ENCODE measurements around the gene ACACB. TPM values are rescaled to one million over a fixed set of nuclear protein-coding genes. Genes with fewer than 3 reads are reported as not detected.

ACACB gene
- total RNA-seq, result 0.55 and 1.0 TPM in 2 replicates

DNA sequence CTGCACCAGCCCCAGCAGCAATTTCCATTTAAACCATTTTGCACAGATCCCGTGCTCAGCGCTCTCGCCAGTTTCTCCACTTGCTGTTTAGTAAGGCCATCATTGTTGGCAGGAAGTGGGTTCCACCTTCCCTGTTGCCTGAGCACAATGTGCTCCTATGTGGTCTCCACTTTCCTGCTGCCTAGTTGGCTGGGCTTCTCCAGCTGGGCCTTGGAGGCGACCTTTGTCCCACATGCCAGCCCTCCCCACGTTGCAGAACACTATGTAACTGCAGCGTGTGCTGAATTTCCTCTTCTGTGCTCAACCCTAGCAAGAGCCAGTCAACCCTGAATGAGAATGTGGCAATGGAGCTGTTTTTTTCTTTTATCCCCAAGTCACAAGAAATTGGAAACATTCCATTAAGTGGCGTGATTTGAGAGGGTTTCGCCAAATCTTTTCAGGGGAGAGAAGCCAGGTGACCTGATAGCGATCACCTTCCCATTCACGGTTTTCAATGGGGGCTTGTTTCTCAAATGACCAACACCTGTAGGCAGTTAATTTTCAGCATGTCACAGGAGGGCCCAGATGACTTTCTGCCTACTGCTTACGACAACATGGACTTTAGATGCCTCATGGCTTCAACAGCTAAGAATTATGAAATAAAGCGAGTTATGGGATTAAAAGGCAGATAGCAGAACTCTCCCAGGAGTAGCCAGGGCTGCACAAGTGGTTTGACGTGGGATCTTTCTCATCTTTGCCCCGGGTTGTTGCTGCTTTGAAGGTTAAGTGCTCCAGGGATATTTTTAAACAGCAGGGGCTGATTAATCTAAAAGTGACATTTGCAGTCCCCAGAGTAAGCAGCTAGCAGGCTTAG, at the start of gene ACACB:
Gene ACACB, plus strand, starts transcription at position 830 of the 853 bp plus-strand sequence. CDS start 22,819 bp downstream, outside the sequence.

DNA sequence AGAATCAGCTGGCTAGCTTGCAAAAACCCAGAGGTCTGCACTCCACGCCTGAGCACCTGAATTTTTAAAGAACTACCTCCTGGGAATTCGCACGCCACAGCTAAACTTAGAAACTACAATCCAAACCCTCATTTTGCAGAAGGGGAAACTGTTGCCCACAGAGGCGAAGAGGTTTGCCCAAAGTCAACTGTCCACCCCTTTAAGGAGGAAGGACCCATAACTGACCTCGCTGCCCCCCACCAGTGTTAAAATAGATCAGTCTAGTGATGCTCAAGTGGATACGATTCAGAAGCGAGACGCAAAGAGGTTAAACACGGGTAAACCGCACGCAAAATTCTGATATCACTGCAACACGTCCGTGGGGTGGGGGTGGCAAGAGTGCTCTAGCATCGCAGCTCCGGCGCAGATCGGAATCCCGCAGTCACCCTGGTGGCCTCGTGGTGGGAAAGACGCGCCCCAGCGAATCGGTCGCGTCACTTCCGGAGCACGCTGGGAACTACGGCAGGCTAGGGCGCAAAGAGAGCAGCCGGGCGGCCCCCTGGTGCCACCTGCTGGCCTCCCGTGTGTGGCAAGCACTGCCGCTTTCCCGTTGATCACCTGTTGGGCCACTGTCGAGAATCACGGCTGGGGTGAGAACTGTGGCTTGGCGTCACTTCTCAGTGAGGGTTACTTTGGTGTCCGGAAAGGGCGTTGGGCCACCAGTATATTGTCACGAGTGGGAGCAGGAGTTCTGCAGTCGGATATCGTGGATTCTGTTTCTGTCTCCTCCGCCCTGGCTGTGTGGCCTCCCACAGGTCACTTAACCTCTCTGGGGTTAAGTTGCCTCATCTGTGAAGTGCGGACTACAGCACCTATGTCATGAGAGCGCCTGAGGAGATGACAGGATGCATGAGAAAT, 23.1 kb upstream of the ACACB start, which contains the start of gene ALKBH2:
Gene ALKBH2, minus strand, starts transcription at position 451 of the 897 bp plus-strand sequence. CDS start 686 bp downstream, outside the sequence.

GRCh38 chr12:109097435-109098182, 18.8 kb upstream of the ACACB start, which contains the start of gene UNG:
Gene UNG (plus strand): TSS chr12:109097597. CDS start chr12:109097680, 83 bp downstream.

GRCh38 chr12:109308534-109309380, 192.4 kb downstream of the ACACB start, which contains the start of gene FOXN4:
Gene FOXN4 (minus strand): TSS chr12:109309284. CDS start chr12:109308321, 963 bp downstream.

Other genes with a start within 250 kb of the ACACB start
- not detected in 2 replicates for gene DAO, start 236.5 kb upstream of the ACACB start, total RNA-seq
- gene SVOP, start 95.5 kb upstream of the ACACB start, total RNA-seq, result not detected in 2 replicates
- gene USP30, start 64.0 kb upstream of the ACACB start, total RNA-seq, result 4.5 and 5.3 TPM in 2 replicates
- 22.8 and 33.6 TPM in 2 replicates for gene ALKBH2, start 23.1 kb upstream of the ACACB start, total RNA-seq
- 37.8 and 111 TPM in 2 replicates for gene UNG, start 19.0 kb upstream of the ACACB start, total RNA-seq
- not detected in 2 replicates for gene FOXN4, start 192.7 kb downstream of the ACACB start, total RNA-seq
- gene MYO1H, start 231.3 kb downstream of the ACACB start, total RNA-seq, result not detected in 2 replicates

Data from hair follicular keratinocyte (primary cell).